ENCODE data around the gene KMT2C.

DNA sequence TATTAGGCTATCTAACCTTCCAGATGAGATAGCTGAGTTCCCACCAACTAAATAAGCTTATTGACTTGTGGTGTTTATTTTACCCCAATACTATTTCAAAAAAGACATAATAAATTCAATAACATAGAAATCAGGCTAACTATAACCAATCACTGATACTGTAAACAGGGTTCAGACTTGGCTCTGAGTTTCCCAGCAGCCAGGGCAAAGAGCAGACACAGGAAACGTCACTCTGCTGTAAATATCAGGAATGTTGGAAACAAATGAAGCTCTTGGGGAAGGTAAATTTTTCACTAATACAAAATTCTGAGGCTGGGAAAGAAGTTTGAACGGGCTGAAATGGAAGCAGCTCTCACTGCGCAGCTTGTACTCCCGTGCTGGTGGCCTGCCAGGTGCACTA, 295.7 kb downstream of the KMT2C start:
- TF ChIP-seq, protein P1, sequence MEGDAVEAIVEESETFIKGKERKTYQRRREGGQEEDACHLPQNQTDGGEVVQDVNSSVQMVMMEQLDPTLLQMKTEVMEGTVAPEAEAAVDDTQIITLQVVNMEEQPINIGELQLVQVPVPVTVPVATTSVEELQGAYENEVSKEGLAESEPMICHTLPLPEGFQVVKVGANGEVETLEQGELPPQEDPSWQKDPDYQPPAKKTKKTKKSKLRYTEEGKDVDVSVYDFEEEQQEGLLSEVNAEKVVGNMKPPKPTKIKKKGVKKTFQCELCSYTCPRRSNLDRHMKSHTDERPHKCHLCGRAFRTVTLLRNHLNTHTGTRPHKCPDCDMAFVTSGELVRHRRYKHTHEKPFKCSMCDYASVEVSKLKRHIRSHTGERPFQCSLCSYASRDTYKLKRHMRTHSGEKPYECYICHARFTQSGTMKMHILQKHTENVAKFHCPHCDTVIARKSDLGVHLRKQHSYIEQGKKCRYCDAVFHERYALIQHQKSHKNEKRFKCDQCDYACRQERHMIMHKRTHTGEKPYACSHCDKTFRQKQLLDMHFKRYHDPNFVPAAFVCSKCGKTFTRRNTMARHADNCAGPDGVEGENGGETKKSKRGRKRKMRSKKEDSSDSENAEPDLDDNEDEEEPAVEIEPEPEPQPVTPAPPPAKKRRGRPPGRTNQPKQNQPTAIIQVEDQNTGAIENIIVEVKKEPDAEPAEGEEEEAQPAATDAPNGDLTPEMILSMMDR (conservative IDR thresholded peaks at IDR 0.05; ENCODE audit: low read length), result no peak
- TF ChIP-seq EZH2phosphoT487 (IDR thresholded peaks at IDR 0.05; ENCODE audit: borderline replicate concordance), result no peak

Measured in Loucy (cell line).